HCT116 (cell line): Measurements from ENCODE around the gene TMPRSS9. TPM values are rescaled to one million over a fixed set of nuclear protein-coding genes. Genes with fewer than 3 reads are reported as not detected.
A peak's percentile ranks its signal among the peaks of the same experiment; 100 is the strongest.

Experiments used
- ATAC-seq: fragments of 200-7000 bp; cut with Tn5 transposase; 2 replicates; pipeline ENCODE4 v1.9.1; 2020; ENCODE audit warnings: mild to moderate bottlenecking, moderate library complexity
- BruUV-seq: library from RNA; stranded (reverse); fragments of 400-500 nt; replicated peaks from 2 replicates; lab custom pipeline; 2021; lab: Mats Ljungman, UMichigan
- CTCF ChIA-PET: fragments of 300-600 bp; sonication (Branson Sonifier 250); formaldehyde crosslinking; loops from one replicate; lab custom pipeline; 2021; ENCODE audit warnings: antibody characterized with exemption; lab: Charles Lee
- POLR2A ChIA-PET: fragments of 300-600, 350-600 bp; sonication (Branson Sonifier 250); formaldehyde crosslinking; loops from one replicate; lab custom pipeline; 2021; ENCODE audit warnings: antibody characterized with exemption; lab: Charles Lee
- RAD21 ChIA-PET, 2 experiments: fragments of 300-600 bp; sonication (Branson Sonifier 250); formaldehyde crosslinking; loops; one replicate each; lab custom pipeline; 2023; ENCODE audit warnings: low total read pairs in 2 of 2; ENCODE audit not compliant: uncharacterized antibody in 2 of 2, unreplicated experiment in 2 of 2, low non-redundant PET in 1 of 2; lab: Charles Lee
- DNase-seq: peaks from one replicate; pipeline ENCODE4 v3.0.0-alpha.2; 2010; ENCODE audit warnings: low read depth, low spot score
- H2AFZ ChIP-seq: fragments of 200-600 bp; shearing (Covaris generic), sonication (generic); 2 replicates; pipeline ENCODE4 v1.6.1; 2017; ENCODE audit warnings: low read depth, mixed run types, mixed read lengths, antibody characterized with exemption, low read length; ENCODE audit not compliant: poor library complexity, severe bottlenecking
- H3K27ac ChIP-seq: 2 replicates; pipeline ENCODE4 v1.5.1; 2012; ENCODE audit warnings: low read depth, low read length
- H3K27me3 ChIP-seq: fragments of 200-600 bp; sonication (generic); 2 replicates; pipeline ENCODE4 v1.6.1; 2016; ENCODE audit warnings: mixed run types, low read length, mixed read lengths; ENCODE audit not compliant: insufficient read depth
- H3K36me3 ChIP-seq, 2 experiments: fragments of 200-500 bp in 1 of 2; fragments of 200-600 bp in 1 of 2; sonication (Bioruptor generic) in 1 of 2; sonication (generic) in 1 of 2; 2 replicates each; pipeline versions ENCODE4 v1.5.1 to v1.6.1; 2014 to 2016; ENCODE audit warnings: low read length in 2 of 2, inconsistent platforms in 1 of 2, mixed read lengths in 1 of 2, mixed run types in 1 of 2; ENCODE audit not compliant: insufficient read depth in 2 of 2, control insufficient read depth in 1 of 2
- H3K4me1 ChIP-seq, 2 experiments: fragments of 200-600 bp in 1 of 2; sonication (generic) in 1 of 2; 2 replicates each; pipeline versions ENCODE4 v1.5.1 to v1.6.1; 2012 to 2017; ENCODE audit warnings: low read length in 2 of 2, inconsistent platforms in 1 of 2, mild to moderate bottlenecking in 1 of 2, mixed read lengths in 1 of 2, mixed run types in 1 of 2, moderate library complexity in 1 of 2; ENCODE audit not compliant: insufficient read depth in 2 of 2, control insufficient read depth in 1 of 2
- H3K4me2 ChIP-seq: fragments of 200-600 bp; sonication (generic); 2 replicates; pipeline ENCODE4 v1.6.1; 2017; ENCODE audit warnings: mixed run types, low read length, mixed read lengths
- H3K4me3 ChIP-seq, 2 experiments: fragments of 200-600 bp in 1 of 2; sonication (generic) in 1 of 2; replicated peaks in 1 of 2; 2 replicates each; pipeline ENCODE4 v1.5.1; 2011 to 2016; ENCODE audit warnings: low read length in 2 of 2, control low read depth in 1 of 2, low read depth in 1 of 2, mild to moderate bottlenecking in 1 of 2, mixed read lengths in 1 of 2, mixed run types in 1 of 2
- H3K79me2 ChIP-seq: fragments of 200-600 bp; sonication (generic); 2 replicates; pipeline ENCODE4 v1.6.1; 2017; ENCODE audit warnings: mild to moderate bottlenecking, mixed run types, low read length, moderate library complexity, mixed read lengths; ENCODE audit not compliant: insufficient read depth
- H3K9ac ChIP-seq: fragments of 200-600 bp; sonication (generic); 2 replicates; pipeline ENCODE4 v1.6.1; 2016; ENCODE audit warnings: low read length, mixed read lengths
- H3K9me2 ChIP-seq: fragments of 200-600 bp; sonication (generic), shearing (Covaris generic); 2 replicates; pipeline ENCODE4 v1.6.1; 2017; ENCODE audit warnings: mixed run types, mild to moderate bottlenecking, moderate library complexity; ENCODE audit not compliant: insufficient read depth
- H3K9me3 ChIP-seq, 2 experiments: fragments of 200-500 bp in 1 of 2; fragments of 200-600 bp in 1 of 2; sonication (Bioruptor generic) in 1 of 2; sonication (generic) in 1 of 2; 2 replicates each; pipeline ENCODE4 v1.6.1; 2014 to 2017; ENCODE audit warnings: low read length in 2 of 2, mixed read lengths in 2 of 2, inconsistent platforms in 1 of 2, low read depth in 1 of 2, mild to moderate bottlenecking in 1 of 2, mixed run types in 1 of 2, moderate library complexity in 1 of 2; ENCODE audit not compliant: control insufficient read depth in 1 of 2, insufficient read depth in 1 of 2
- H4K20me1 ChIP-seq: fragments of 200-600 bp; sonication (generic), shearing (Covaris generic); 2 replicates; pipeline ENCODE4 v1.6.1; 2017; ENCODE audit warnings: mixed run types, mild to moderate bottlenecking, moderate library complexity; ENCODE audit not compliant: insufficient read depth
- CEBPB ChIP-seq: IDR thresholded peaks from 2 replicates; pipeline ENCODE4 v1.6.1; 2012; ENCODE audit warnings: low read depth
- EGR1 ChIP-seq: IDR thresholded peaks from 2 replicates; pipeline ENCODE4 v1.6.1; 2012; ENCODE audit warnings: low read depth
- ELF1 ChIP-seq: IDR thresholded peaks from 2 replicates; pipeline ENCODE4 v1.6.1; 2012; ENCODE audit warnings: low read depth, borderline replicate concordance
- EZH2 ChIP-seq: fragments of 200-600 bp; sonication (generic); IDR thresholded peaks from 2 replicates; pipeline ENCODE4 v1.6.1; 2017; ENCODE audit warnings: antibody characterized with exemption, mixed run types
- EZH2phosphoT487 ChIP-seq: fragments of 200-600 bp; IDR thresholded peaks from 2 replicates; pipeline ENCODE4 v1.6.1; 2018; ENCODE audit warnings: antibody characterized with exemption, borderline replicate concordance
- MAX ChIP-seq: IDR thresholded peaks from 2 replicates; pipeline ENCODE4 v1.6.1; 2012
- POLR2A ChIP-seq: IDR thresholded peaks from 2 replicates; pipeline ENCODE4 v1.7.0; 2011; ENCODE audit warnings: borderline replicate concordance; ENCODE audit not compliant: insufficient read depth, insufficient read length; ENCODE audit errors: extremely low read depth
- POLR2AphosphoS5 ChIP-seq: IDR thresholded peaks from 2 replicates; pipeline ENCODE4 v1.6.1; 2011; ENCODE audit warnings: mild to moderate bottlenecking, low read depth, low read length, moderate library complexity
- SP1 ChIP-seq: IDR thresholded peaks from 2 replicates; pipeline ENCODE4 v1.6.1; 2012; ENCODE audit warnings: low read depth
- SRF ChIP-seq: IDR thresholded peaks from 2 replicates; pipeline ENCODE4 v1.6.1; 2012; ENCODE audit warnings: low read depth
- TCF7L2 ChIP-seq: IDR thresholded peaks from 2 replicates; pipeline ENCODE4 v1.7.0; 2011; ENCODE audit warnings: borderline replicate concordance, inconsistent platforms; ENCODE audit not compliant: insufficient read depth, insufficient read length; ENCODE audit errors: extremely low read depth
- YY1 ChIP-seq: IDR thresholded peaks from 2 replicates; pipeline ENCODE4 v1.6.1; 2011; ENCODE audit warnings: low read length, low read depth, moderate library complexity, mild to moderate bottlenecking; ENCODE audit not compliant: insufficient replicate concordance; ENCODE audit errors: extremely low read depth
- ZFX ChIP-seq: fragments of 450-650 bp; IDR thresholded peaks from 2 replicates; pipeline ENCODE4 v1.6.1; 2017
- intact Hi-C: fragments of 100-400 bp; cut with micrococcal nuclease; formaldehyde crosslinking; loops from 2 replicates; pipeline ENCODE4 v1.10.0; 2022
- total RNA-seq: library from RNA; stranded (reverse); gene quantifications from one replicate; pipeline ENCODE4 v1.2.1, GENCODE V29; 2021; ENCODE audit not compliant: unreplicated experiment

The TMPRSS9 gene
- total RNA-seq, 1 experiment from 2014 or later: not detected

GRCh38 chr19:2343289-2343982 lies 16.6 kb upstream of the TMPRSS9 start:
- no peak for DNase-seq
- Histone ChIP-seq H3K36me3 (no peaks in the 10 kb centered on the region), H3K9ac (no peak overlapping the region), H3K4me1 (peaks cover 5 to 8% of the 10 kb centered on the region in 2 experiments; a peak in 3 of 4 replicates), H3K27ac (no peak overlapping the region), H3K4me3 (no peak overlapping the region), H3K79me2 (no peaks in the 10 kb centered on the region), H2AFZ (no peak overlapping the region), H4K20me1 (no peaks in the 10 kb centered on the region), H3K4me2 (no peak overlapping the region), H3K9me3 (no peaks in the 10 kb centered on the region), H3K9me2 (no peaks in the 10 kb centered on the region), H3K27me3 (no peaks in the 10 kb centered on the region)
- ChIA-PET POLR2A (no interaction called here), CTCF (no interaction called here), RAD21 (interaction anchor here in 1 of 2 experiments (0.5 kb wide), 1 partner anchor 25 kb away, joined by 9 read pairs; no protein-coding TSS in a partner anchor)
- BruUV-seq: no TSS peak
- ATAC-seq: peak; percentile 33; the same call in 1 of the 2 replicates
- intact Hi-C loops: no loop called here
- no peak for TF ChIP-seq ELF1
- TF ChIP-seq SP1: no peak
- TF ChIP-seq MAX: no peak
- TF ChIP-seq POLR2A: no peak
- TF ChIP-seq TCF7L2: no peak
- no peak for TF ChIP-seq ZFX
- no peak for TF ChIP-seq EZH2phosphoT487
- TF ChIP-seq EGR1: no peak
- no peak for TF ChIP-seq CEBPB
- no peak for TF ChIP-seq EZH2
- no peak for TF ChIP-seq POLR2AphosphoS5
- no peak for TF ChIP-seq SRF
- TF ChIP-seq YY1: no peak
